NCI-H2227 (cell line): Measurements from ENCODE around the gene LSM3.
"Not testable (repeated sequence)": the region's sequence is repeated elsewhere in the genome, so short reads cannot be mapped to it uniquely, and the experiment has no call there.

Experiments used
- DNase-seq: peaks from one replicate; lab custom pipeline; 2025; ENCODE audit not compliant: unreplicated experiment; lab: John Stamatoyannopoulos, UW

The LSM3 gene

GRCh38 chr3:14216257-14217048 is 37.8 kb downstream of the LSM3 start:
- no peak for DNase-seq

- DNase-seq: no peak
Measured at GRCh38 chr3:14218355-14218754, 39.7 kb downstream of the LSM3 start.

GRCh38 chr3:14220933-14221332 is 42.3 kb downstream of the LSM3 start:
- DNase-seq: no peak

- DNase-seq: no peak
Measured at GRCh38 chr3:14221902-14222301, 43.3 kb downstream of the LSM3 start.

- no peak for DNase-seq
Measured at GRCh38 chr3:14222457-14222856, 43.8 kb downstream of the LSM3 start.

GRCh38 chr3:14222900-14223594 is 44.4 kb downstream of the LSM3 start:
- no peak for DNase-seq

- DNase-seq: no peak
Measured at GRCh38 chr3:14223595-14223994, 45.0 kb downstream of the LSM3 start.

GRCh38 chr3:14224895-14225294 is 46.3 kb downstream of the LSM3 start:
- DNase-seq: no peak

- no peak for DNase-seq
Measured at GRCh38 chr3:14225421-14225820, 46.8 kb downstream of the LSM3 start.

GRCh38 chr3:14226351-14226750 is 47.7 kb downstream of the LSM3 start:
- DNase-seq: not testable (repeated sequence)

GRCh38 chr3:14227856-14228255 is 49.2 kb downstream of the LSM3 start:
- DNase-seq: no peak

GRCh38 chr3:14228681-14229470 is 50.3 kb downstream of the LSM3 start:
- no peak for DNase-seq

GRCh38 chr3:14229695-14230094 is 51.1 kb downstream of the LSM3 start:
- DNase-seq: not testable (repeated sequence)

GRCh38 chr3:14230729-14231128 is 52.1 kb downstream of the LSM3 start:
- DNase-seq: no peak

GRCh38 chr3:14231145-14231990 is 52.8 kb downstream of the LSM3 start:
- DNase-seq: no peak

- no peak for DNase-seq
Measured at GRCh38 chr3:14231998-14232501, 53.4 kb downstream of the LSM3 start.

GRCh38 chr3:14234251-14235002 is 55.8 kb downstream of the LSM3 start:
- DNase-seq: no peak

GRCh38 chr3:14235003-14235911 is 56.6 kb downstream of the LSM3 start:
- no peak for DNase-seq

GRCh38 chr3:14235912-14236295 is 57.3 kb downstream of the LSM3 start:
- DNase-seq: no peak
